ENCODE data around the gene CCL17. TPM values are rescaled to one million over a fixed set of nuclear protein-coding genes. Genes with fewer than 3 reads are reported as not detected.

Gene CCL17
- total RNA-seq, 1 donor from 2014 or later = not detected

DNA sequence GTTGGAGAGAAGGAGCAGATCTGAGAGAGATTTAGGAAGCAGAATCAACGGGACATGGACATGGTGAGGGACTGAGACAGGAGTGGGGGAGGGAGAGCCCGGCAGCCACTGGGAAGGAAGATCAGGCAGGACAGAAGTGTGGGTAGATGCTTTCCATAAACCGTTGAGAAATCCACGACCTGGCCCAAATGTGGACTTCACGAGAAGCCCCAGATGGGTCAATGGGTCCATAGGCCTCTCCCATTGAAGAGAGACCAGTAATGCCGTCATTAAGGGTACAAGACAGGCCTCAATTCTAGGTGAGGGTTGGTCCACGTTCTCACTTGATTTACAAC, 46.5 kb upstream of the CCL17 start:
- no peaks in the 10 kb centered on the region for H3K36me3 ChIP-seq
- no peaks in the 10 kb centered on the region for H3K4me1 ChIP-seq
- H3K4me3 ChIP-seq = no peak overlapping the region
- intact Hi-C loops (cut with DNase I) = loop anchor here (2.0 kb wide), 1 partner anchor 15 kb away; no protein-coding TSS in a partner anchor
- H3K9me3 ChIP-seq = no peaks in the 10 kb centered on the region
- no peak for DNase-seq (ENCODE audit: extremely low spot score in 2 of 2)
- H3K27me3 ChIP-seq = no peaks in the 10 kb centered on the region
- no peak overlapping the region for H3K27ac ChIP-seq
- no peak for TF ChIP-seq POLR2A (IDR thresholded peaks at IDR 0.05)
- no peak for TF ChIP-seq POLR2AphosphoS5 (IDR thresholded peaks at IDR 0.05; ENCODE audit: insufficient read depth in 1 of 2, low read depth in 1 of 2)
- TF ChIP-seq, protein P1, sequence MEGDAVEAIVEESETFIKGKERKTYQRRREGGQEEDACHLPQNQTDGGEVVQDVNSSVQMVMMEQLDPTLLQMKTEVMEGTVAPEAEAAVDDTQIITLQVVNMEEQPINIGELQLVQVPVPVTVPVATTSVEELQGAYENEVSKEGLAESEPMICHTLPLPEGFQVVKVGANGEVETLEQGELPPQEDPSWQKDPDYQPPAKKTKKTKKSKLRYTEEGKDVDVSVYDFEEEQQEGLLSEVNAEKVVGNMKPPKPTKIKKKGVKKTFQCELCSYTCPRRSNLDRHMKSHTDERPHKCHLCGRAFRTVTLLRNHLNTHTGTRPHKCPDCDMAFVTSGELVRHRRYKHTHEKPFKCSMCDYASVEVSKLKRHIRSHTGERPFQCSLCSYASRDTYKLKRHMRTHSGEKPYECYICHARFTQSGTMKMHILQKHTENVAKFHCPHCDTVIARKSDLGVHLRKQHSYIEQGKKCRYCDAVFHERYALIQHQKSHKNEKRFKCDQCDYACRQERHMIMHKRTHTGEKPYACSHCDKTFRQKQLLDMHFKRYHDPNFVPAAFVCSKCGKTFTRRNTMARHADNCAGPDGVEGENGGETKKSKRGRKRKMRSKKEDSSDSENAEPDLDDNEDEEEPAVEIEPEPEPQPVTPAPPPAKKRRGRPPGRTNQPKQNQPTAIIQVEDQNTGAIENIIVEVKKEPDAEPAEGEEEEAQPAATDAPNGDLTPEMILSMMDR (IDR thresholded peaks at IDR 0.05) = no peak

DNA sequence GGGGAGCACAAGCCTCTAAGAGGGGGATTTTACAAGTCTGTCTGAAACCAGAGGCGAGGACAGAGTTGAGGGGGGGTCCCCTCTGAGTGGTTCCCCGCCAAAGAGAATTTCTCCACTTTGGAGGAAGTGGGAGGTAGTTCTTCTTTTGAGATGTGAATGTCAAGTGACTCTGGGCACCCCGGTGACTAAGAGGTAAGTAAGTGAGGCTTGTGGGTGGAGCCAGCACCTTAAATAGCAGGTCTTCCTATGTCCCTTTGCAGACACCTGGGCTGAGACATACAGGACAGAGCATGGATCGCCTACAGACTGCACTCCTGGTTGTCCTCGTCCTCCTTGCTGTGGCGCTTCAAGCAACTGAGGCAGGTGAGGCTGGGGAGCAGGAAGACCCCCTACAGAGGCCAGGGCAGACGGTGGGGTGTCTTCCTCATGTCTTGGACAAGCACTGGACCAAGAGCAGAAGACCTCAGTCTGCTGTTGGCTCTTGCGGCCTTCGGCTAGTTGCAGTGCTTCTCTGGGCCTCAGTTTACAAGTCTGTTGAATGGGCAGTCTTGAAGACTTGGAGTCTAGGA, 46.0 kb upstream of the CCL17 start, which contains the start of gene CCL22:
TSS of gene CCL22 (plus strand) at position 257 of the 569 bp plus-strand sequence. CDS start at position 291, 34 bp downstream.
- DNase-seq (ENCODE audit: extremely low spot score in 2 of 2) = no peak
- H3K4me3 ChIP-seq = no peak within 1 kb of the TSS
- no peak within 1 kb of the TSS for H3K27ac ChIP-seq
- TF ChIP-seq, protein P1 (IDR thresholded peaks at IDR 0.05) = no peak
- TF ChIP-seq POLR2AphosphoS5 (IDR thresholded peaks at IDR 0.05; ENCODE audit: insufficient read depth in 1 of 2, low read depth in 1 of 2) = no peak
- no peak for TF ChIP-seq POLR2A (IDR thresholded peaks at IDR 0.05)
- no peaks in the 10 kb centered on the region for H3K27me3 ChIP-seq
- intact Hi-C loops (cut with DNase I) = loop anchor here (2.0 kb wide), 1 partner anchor 16 kb away; no protein-coding TSS in a partner anchor
- H3K36me3 ChIP-seq = no peaks in the 10 kb centered on the region
- no peaks in the 10 kb centered on the region for H3K9me3 ChIP-seq
- H3K4me1 ChIP-seq = no peaks in the 10 kb centered on the region

DNA sequence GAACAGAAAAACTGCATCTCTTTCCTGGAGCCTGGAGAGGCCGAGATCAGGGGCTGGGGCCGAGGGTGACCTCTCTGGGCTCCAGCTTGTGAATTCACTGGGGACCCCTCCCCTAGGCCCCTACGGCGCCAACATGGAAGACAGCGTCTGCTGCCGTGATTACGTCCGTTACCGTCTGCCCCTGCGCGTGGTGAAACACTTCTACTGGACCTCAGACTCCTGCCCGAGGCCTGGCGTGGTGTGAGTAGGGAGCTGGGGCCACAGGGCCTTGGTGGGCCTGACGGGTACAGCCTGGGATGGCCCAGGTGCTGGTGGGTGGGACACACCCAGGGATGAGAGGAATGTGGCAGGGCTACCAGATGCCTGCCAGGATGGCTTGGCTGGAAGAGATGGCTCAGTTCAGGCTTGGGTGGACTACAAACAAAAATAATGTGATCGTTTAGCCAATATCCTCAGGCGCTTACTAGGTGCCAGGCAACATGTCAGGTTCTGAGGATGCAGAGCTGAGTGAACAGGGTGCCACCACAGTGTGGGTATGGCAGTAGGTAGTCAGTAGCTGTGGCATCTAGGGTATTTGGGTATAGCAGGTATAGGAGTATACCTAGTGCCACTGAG, 44.1 kb upstream of the CCL17 start:
- no peak for DNase-seq (ENCODE audit: extremely low spot score in 2 of 2)
- no peaks in the 10 kb centered on the region for H3K9me3 ChIP-seq
- intact Hi-C loops (cut with DNase I) = no loop called here
- H3K27ac ChIP-seq = no peak overlapping the region
- no peaks in the 10 kb centered on the region for H3K27me3 ChIP-seq
- no peak overlapping the region for H3K4me3 ChIP-seq
- no peaks in the 10 kb centered on the region for H3K36me3 ChIP-seq
- no peak for TF ChIP-seq POLR2A (IDR thresholded peaks at IDR 0.05)
- no peak for TF ChIP-seq POLR2AphosphoS5 (IDR thresholded peaks at IDR 0.05; ENCODE audit: insufficient read depth in 1 of 2, low read depth in 1 of 2)
- TF ChIP-seq, protein P1 (IDR thresholded peaks at IDR 0.05) = no peak
- H3K4me1 ChIP-seq = no peaks in the 10 kb centered on the region

DNA sequence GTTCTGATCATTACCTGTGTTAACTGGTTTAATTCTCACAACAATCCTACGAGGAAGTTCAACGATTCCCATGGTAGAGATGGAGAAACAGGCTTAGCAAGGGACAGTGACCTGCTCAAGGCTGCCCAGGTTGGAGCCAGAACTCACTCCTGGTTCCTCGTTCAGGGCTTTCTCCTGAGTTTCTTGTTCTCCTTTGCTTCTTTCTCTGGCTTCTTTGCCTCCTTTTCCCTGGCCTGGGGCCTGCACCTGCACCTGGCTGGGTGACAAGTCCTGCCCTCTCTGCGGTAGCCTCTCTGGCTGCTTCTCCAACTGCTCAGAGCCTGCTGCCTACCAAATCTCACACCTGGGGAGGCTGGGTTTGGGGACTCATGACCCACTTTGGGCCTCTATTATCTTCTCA, 43.2 kb upstream of the CCL17 start:
- H3K4me1 ChIP-seq = no peaks in the 10 kb centered on the region
- no peak for DNase-seq (ENCODE audit: extremely low spot score in 2 of 2)
- no peaks in the 10 kb centered on the region for H3K27me3 ChIP-seq
- H3K36me3 ChIP-seq = no peaks in the 10 kb centered on the region
- intact Hi-C loops (cut with DNase I) = no loop called here
- H3K9me3 ChIP-seq = no peaks in the 10 kb centered on the region
- H3K4me3 ChIP-seq = no peak overlapping the region
- no peak for TF ChIP-seq POLR2A (IDR thresholded peaks at IDR 0.05)
- no peak for TF ChIP-seq POLR2AphosphoS5 (IDR thresholded peaks at IDR 0.05; ENCODE audit: insufficient read depth in 1 of 2, low read depth in 1 of 2)
- TF ChIP-seq, protein P1 (IDR thresholded peaks at IDR 0.05) = no peak
- H3K27ac ChIP-seq = no peak overlapping the region

DNA sequence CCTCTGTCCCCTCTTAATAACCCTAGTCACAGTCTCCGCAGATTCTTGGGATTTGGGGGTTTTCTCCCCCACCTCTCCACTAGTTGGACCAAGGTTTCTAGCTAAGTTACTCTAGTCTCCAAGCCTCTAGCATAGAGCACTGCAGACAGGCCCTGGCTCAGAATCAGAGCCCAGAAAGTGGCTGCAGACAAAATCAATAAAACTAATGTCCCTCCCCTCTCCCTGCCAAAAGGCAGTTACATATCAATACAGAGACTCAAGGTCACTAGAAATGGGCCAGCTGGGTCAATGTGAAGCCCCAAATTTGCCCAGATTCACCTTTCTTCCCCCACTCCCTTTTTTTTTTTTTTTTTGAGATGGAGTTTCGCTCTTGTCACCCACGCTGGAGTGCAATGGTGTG, 40.4 kb upstream of the CCL17 start:
- H3K4me3 ChIP-seq = no peak overlapping the region
- no peaks in the 10 kb centered on the region for H3K27me3 ChIP-seq
- intact Hi-C loops (cut with DNase I) = no loop called here
- H3K4me1 ChIP-seq = no peaks in the 10 kb centered on the region
- no peak for DNase-seq (ENCODE audit: extremely low spot score in 2 of 2)
- H3K9me3 ChIP-seq = no peaks in the 10 kb centered on the region
- no peak overlapping the region for H3K27ac ChIP-seq
- H3K36me3 ChIP-seq = no peaks in the 10 kb centered on the region
- no peak for TF ChIP-seq POLR2A (IDR thresholded peaks at IDR 0.05)
- TF ChIP-seq POLR2AphosphoS5 (IDR thresholded peaks at IDR 0.05; ENCODE audit: insufficient read depth in 1 of 2, low read depth in 1 of 2) = no peak
- TF ChIP-seq, protein P1 (IDR thresholded peaks at IDR 0.05) = no peak

All from vagina (tissue), 2 donors.